ENCODE measurements around the gene AMBRA1.
A peak's percentile ranks its signal among the peaks of the same experiment; 100 is the strongest.

The AMBRA1 gene

GRCh38 chr11:46366661-46367161 lies 227.1 kb downstream of the AMBRA1 start:
- in situ Hi-C loops (cut with HindIII; ENCODE audit: low pct_unique_long_range_greater_than_20kb, low sequenced_read_pairs): no loop called here
- no peak for DNase-seq (ENCODE audit: low read depth in 1 of 2, low spot score in 1 of 2)
- no peak for TF ChIP-seq JUND (IDR thresholded peaks at IDR 0.05; ENCODE audit: low read depth)

- no peak for TF ChIP-seq JUND (IDR thresholded peaks at IDR 0.05; ENCODE audit: low read depth)
- in situ Hi-C loops (cut with HindIII; ENCODE audit: low pct_unique_long_range_greater_than_20kb, low sequenced_read_pairs): no loop called here
- no peak for DNase-seq (ENCODE audit: low read depth in 1 of 2, low spot score in 1 of 2)
These were observed 227.6 kb downstream of the AMBRA1 start for GRCh38 chr11:46366260-46366659.

- TF ChIP-seq JUND (IDR thresholded peaks at IDR 0.05; ENCODE audit: low read depth): no peak
- DNase-seq (ENCODE audit: low read depth in 1 of 2, low spot score in 1 of 2): no peak
- in situ Hi-C loops (cut with HindIII; ENCODE audit: low pct_unique_long_range_greater_than_20kb, low sequenced_read_pairs): no loop called here
These were observed 229.0 kb downstream of the AMBRA1 start for GRCh38 chr11:46364791-46365190.

GRCh38 chr11:46364056-46364455 lies 229.8 kb downstream of the AMBRA1 start:
- TF ChIP-seq JUND (IDR thresholded peaks at IDR 0.05; ENCODE audit: low read depth): no peak
- DNase-seq (ENCODE audit: low read depth in 1 of 2, low spot score in 1 of 2): no peak
- in situ Hi-C loops (cut with HindIII; ENCODE audit: low pct_unique_long_range_greater_than_20kb, low sequenced_read_pairs): no loop called here

GRCh38 chr11:46363455-46364005 lies 230.3 kb downstream of the AMBRA1 start:
- DNase-seq (ENCODE audit: low read depth in 1 of 2, low spot score in 1 of 2): peak in 1 of 2 experiments; percentile 93
- no peak for TF ChIP-seq JUND (IDR thresholded peaks at IDR 0.05; ENCODE audit: low read depth)
- in situ Hi-C loops (cut with HindIII; ENCODE audit: low pct_unique_long_range_greater_than_20kb, low sequenced_read_pairs): no loop called here

GRCh38 chr11:46363031-46363407 lies 230.8 kb downstream of the AMBRA1 start:
- in situ Hi-C loops (cut with HindIII; ENCODE audit: low pct_unique_long_range_greater_than_20kb, low sequenced_read_pairs): no loop called here
- no peak for TF ChIP-seq JUND (IDR thresholded peaks at IDR 0.05; ENCODE audit: low read depth)
- DNase-seq (ENCODE audit: low read depth in 1 of 2, low spot score in 1 of 2): peak; percentile 70 to 89

- no peak for DNase-seq (ENCODE audit: low read depth in 1 of 2, low spot score in 1 of 2)
- in situ Hi-C loops (cut with HindIII; ENCODE audit: low pct_unique_long_range_greater_than_20kb, low sequenced_read_pairs): no loop called here
- TF ChIP-seq JUND (IDR thresholded peaks at IDR 0.05; ENCODE audit: low read depth): no peak
These were observed 231.4 kb downstream of the AMBRA1 start for GRCh38 chr11:46362156-46363030.

- TF ChIP-seq JUND (IDR thresholded peaks at IDR 0.05; ENCODE audit: low read depth): no peak
- peak in 1 of 2 experiments; percentile 69 for DNase-seq (ENCODE audit: low read depth in 1 of 2, low spot score in 1 of 2)
- in situ Hi-C loops (cut with HindIII; ENCODE audit: low pct_unique_long_range_greater_than_20kb, low sequenced_read_pairs): no loop called here
These were observed 232.3 kb downstream of the AMBRA1 start for GRCh38 chr11:46361283-46362155.

GRCh38 chr11:46360878-46361277 lies 232.9 kb downstream of the AMBRA1 start:
- DNase-seq (ENCODE audit: low read depth in 1 of 2, low spot score in 1 of 2): no peak
- in situ Hi-C loops (cut with HindIII; ENCODE audit: low pct_unique_long_range_greater_than_20kb, low sequenced_read_pairs): no loop called here
- TF ChIP-seq JUND (IDR thresholded peaks at IDR 0.05; ENCODE audit: low read depth): no peak

GRCh38 chr11:46359953-46360352 lies 233.9 kb downstream of the AMBRA1 start:
- in situ Hi-C loops (cut with HindIII; ENCODE audit: low pct_unique_long_range_greater_than_20kb, low sequenced_read_pairs): no loop called here
- no peak for TF ChIP-seq JUND (IDR thresholded peaks at IDR 0.05; ENCODE audit: low read depth)
- no peak for DNase-seq (ENCODE audit: low read depth in 1 of 2, low spot score in 1 of 2)

GRCh38 chr11:46357483-46357936 lies 236.3 kb downstream of the AMBRA1 start:
- no peak for TF ChIP-seq JUND (IDR thresholded peaks at IDR 0.05; ENCODE audit: low read depth)
- in situ Hi-C loops (cut with HindIII; ENCODE audit: low pct_unique_long_range_greater_than_20kb, low sequenced_read_pairs): no loop called here
- DNase-seq (ENCODE audit: low read depth in 1 of 2, low spot score in 1 of 2): peak in 1 of 2 experiments; percentile 76

GRCh38 chr11:46356924-46357482 lies 236.8 kb downstream of the AMBRA1 start:
- DNase-seq (ENCODE audit: low read depth in 1 of 2, low spot score in 1 of 2): no peak

More at GRCh38 chr11:46356924-46357482, 236.8 kb downstream of the AMBRA1 start:
- TF ChIP-seq JUND (IDR thresholded peaks at IDR 0.05; ENCODE audit: low read depth): no peak
- in situ Hi-C loops (cut with HindIII; ENCODE audit: low pct_unique_long_range_greater_than_20kb, low sequenced_read_pairs): no loop called here

All from T47D (cell line).